ENCODE measurements around the gene ZNF592. TPM values are rescaled to one million over a fixed set of nuclear protein-coding genes. Genes with fewer than 3 reads are reported as not detected.

ZNF592 gene
- total and polyA plus RNA-seq, 9 of the 15 experiments (the other 6 are each of a cell fraction or from before 2014, with no cell fraction given), result 0.88 to 23.8 (median 7.4) TPM

DNA sequence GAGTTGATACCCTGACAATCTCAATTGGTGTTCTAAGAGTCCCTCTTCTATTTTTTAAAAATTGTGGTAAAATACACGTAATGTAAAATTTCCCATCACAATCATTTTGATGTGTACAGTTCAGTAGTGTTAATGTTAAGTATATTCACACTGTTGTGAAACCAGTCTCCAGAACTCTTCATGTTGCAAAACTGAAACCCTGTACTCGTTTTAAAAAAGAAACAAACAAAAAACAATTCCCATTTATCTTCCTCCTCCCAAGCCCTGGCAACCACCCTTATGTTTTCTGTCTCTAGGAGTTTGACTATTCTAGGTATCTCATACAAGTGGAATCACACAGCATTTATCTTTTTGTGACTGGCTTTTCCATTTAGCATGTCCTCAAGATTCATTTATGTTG is 40.1 kb downstream of the ZNF592 start (continued):
- TF ChIP-seq, protein P1, sequence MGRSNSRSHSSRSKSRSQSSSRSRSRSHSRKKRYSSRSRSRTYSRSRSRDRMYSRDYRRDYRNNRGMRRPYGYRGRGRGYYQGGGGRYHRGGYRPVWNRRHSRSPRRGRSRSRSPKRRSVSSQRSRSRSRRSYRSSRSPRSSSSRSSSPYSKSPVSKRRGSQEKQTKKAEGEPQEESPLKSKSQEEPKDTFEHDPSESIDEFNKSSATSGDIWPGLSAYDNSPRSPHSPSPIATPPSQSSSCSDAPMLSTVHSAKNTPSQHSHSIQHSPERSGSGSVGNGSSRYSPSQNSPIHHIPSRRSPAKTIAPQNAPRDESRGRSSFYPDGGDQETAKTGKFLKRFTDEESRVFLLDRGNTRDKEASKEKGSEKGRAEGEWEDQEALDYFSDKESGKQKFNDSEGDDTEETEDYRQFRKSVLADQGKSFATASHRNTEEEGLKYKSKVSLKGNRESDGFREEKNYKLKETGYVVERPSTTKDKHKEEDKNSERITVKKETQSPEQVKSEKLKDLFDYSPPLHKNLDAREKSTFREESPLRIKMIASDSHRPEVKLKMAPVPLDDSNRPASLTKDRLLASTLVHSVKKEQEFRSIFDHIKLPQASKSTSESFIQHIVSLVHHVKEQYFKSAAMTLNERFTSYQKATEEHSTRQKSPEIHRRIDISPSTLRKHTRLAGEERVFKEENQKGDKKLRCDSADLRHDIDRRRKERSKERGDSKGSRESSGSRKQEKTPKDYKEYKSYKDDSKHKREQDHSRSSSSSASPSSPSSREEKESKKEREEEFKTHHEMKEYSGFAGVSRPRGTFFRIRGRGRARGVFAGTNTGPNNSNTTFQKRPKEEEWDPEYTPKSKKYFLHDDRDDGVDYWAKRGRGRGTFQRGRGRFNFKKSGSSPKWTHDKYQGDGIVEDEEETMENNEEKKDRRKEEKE (IDR thresholded peaks at IDR 0.05; ENCODE audit: borderline replicate concordance in 1 of 2, control insufficient read depth in 1 of 2, low read depth in 2 of 2, low read length in 1 of 2), result no peak
- TF ChIP-seq, protein P2, sequence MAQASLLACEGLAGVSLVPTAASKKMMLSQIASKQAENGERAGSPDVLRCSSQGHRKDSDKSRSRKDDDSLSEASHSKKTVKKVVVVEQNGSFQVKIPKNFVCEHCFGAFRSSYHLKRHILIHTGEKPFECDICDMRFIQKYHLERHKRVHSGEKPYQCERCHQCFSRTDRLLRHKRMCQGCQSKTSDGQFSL (CRISPR knock-in tag; IDR thresholded peaks at IDR 0.05), result no peak
- TF ChIP-seq, protein P2 (tag; IDR thresholded peaks at IDR 0.05), result no peak

DNA sequence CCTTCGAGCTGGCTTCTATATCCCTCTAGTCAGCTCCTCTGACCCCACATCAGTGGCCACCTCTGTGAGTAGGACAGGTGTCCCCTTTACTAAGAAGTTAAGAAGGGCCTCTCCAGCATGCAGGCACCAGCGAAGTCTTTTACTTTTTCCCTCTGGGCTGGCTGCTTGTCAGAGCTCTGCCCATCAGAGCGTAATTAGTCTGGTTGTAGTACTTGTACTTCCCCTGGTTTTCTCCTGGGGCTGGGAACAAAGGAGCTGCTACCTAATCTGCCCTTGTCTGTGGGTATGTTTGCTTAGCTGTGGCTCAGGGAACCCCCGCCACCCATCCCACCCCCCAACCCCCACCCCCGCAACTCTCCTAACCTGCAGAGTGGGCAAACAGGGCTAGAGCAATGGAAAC is 41.4 kb downstream of the ZNF592 start:
- H3K36me3 ChIP-seq (ENCODE audit: control insufficient read depth, insufficient read depth, low read length), result peaks cover 70% of the 10 kb centered on the region
- no peaks in the 10 kb centered on the region for H3K9me3 ChIP-seq (replicated peaks; ENCODE audit: control insufficient read depth, insufficient read depth, low read depth, low read length)
- H3K9me1 ChIP-seq (ENCODE audit: control insufficient read depth, insufficient read depth, low read length), result peaks cover 3% of the 10 kb centered on the region
- 94% methylated on average over 5 of the region's 5 CpGs for WGBS (ENCODE audit: insufficient coverage, low coverage, missing lambda C conversion rate)
- H3K4me1 ChIP-seq (replicated peaks in 1 of 2; ENCODE audit: control insufficient read depth in 2 of 2, insufficient read depth in 2 of 2, low read length in 2 of 2), result peaks cover under 1 to 4% of the 10 kb centered on the region in 2 experiments; a peak in 4 of 5 replicates
- FAIRE-seq (no peak), DNase-seq (ENCODE audit: extremely low read depth in 1 of 4, low spot score in 3 of 4) (no peak), ATAC-seq (no peak)
- POLR2A ChIA-PET, result interaction anchor here (0.6 kb wide), 1 partner anchor 58 kb away, joined by 3 read pairs; no protein-coding TSS in a partner anchor
- H4K20me1 ChIP-seq (replicated peaks; ENCODE audit: control insufficient read depth, insufficient read depth, low read length), result peaks cover 9% of the 10 kb centered on the region
- in situ Hi-C loops (cut with MboI) (no loop called here), intact Hi-C loops (cut with micrococcal nuclease) (loop anchor here (5.0 kb wide), 2 partner anchors 37 to 72 kb away; partner anchors contain the start of gene SEC11A)
- no peak overlapping the region for H3K27ac ChIP-seq (ENCODE audit: extremely low read depth, low read depth, low read length)
- H3K79me2 ChIP-seq (ENCODE audit: control insufficient read depth, insufficient read depth, low read length), result peaks cover 42% of the 10 kb centered on the region
- H3K9ac ChIP-seq (ENCODE audit: insufficient read depth in 1 of 2, low read depth in 2 of 2, low read length in 2 of 2), result no peak overlapping the region
- H3K27me3 ChIP-seq (ENCODE audit: control insufficient read depth in 2 of 2, insufficient read depth in 2 of 2, low read length in 2 of 2), result no peaks in the 10 kb centered on the region
- BruUV-seq (replicated peaks), result no TSS peak
- no peak overlapping the region for H2AFZ ChIP-seq (ENCODE audit: low read depth, low read length)
- CTCF ChIA-PET (ENCODE audit: low intra/inter-chr PET ratio), result no interaction called here
- no peak overlapping the region for H3K4me3 ChIP-seq
- H3K4me2 ChIP-seq (ENCODE audit: insufficient read depth, low read length), result no peak overlapping the region
- TF ChIP-seq, protein P3, sequence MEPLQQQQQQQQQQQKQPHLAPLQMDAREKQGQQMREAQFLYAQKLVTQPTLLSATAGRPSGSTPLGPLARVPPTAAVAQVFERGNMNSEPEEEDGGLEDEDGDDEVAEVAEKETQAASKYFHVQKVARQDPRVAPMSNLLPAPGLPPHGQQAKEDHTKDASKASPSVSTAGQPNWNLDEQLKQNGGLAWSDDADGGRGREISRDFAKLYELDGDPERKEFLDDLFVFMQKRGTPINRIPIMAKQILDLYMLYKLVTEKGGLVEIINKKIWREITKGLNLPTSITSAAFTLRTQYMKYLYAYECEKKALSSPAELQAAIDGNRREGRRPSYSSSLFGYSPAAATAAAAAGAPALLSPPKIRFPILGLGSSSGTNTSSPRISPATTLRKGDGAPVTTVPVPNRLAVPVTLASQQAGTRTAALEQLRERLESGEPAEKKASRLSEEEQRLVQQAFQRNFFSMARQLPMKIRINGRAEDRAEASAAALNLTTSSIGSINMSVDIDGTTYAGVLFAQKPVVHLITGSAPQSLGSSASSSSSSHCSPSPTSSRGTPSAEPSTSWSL (CRISPR knock-in tag; IDR thresholded peaks at IDR 0.05; ENCODE audit: borderline replicate concordance), result no peak
- TF ChIP-seq BCOR (IDR thresholded peaks at IDR 0.05), result no peak
- TF ChIP-seq HNRNPH1 (optimal IDR thresholded peaks at IDR 0.05; ENCODE audit: low read depth, low read length), result no peak
- TF ChIP-seq, protein P4, sequence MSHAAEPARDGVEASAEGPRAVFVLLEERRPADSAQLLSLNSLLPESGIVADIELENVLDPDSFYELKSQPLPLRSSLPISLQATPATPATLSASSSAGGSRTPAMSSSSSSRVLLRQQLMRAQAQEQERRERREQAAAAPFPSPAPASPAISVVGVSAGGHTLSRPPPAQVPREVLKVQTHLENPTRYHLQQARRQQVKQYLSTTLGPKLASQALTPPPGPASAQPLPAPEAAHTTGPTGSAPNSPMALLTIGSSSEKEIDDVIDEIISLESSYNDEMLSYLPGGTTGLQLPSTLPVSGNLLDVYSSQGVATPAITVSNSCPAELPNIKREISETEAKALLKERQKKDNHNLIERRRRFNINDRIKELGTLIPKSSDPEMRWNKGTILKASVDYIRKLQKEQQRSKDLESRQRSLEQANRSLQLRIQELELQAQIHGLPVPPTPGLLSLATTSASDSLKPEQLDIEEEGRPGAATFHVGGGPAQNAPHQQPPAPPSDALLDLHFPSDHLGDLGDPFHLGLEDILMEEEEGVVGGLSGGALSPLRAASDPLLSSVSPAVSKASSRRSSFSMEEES (CRISPR knock-in tag; IDR thresholded peaks at IDR 0.05), result no peak

Data from K562 (cell line).